ENCODE data around the gene PML.
A peak's percentile ranks its signal among the peaks of the same experiment; 100 is the strongest.

Gene PML

DNA sequence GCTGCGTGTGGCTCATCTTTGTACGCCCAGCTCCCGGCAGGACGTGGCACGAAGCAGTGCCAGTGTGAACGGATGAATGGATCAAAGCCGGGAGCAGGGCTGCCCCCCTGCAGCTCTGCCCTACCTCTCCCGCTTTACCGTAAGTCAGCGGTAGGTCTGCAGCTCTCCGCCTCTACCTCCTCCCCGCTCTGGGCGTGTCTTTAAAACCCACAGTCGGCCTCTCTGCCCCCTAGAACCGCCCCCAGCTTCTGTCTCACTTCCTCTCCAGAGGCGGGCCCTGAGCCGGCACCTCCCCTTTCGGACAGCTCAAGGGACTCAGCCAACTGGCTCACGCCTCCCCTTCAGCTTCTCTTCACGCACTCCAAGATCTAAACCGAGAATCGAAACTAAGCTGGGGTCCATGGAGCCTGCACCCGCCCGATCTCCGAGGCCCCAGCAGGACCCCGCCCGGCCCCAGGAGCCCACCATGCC lies at the start of gene PML:
PML (plus strand) TSS at position 304 of the 471 bp plus-strand sequence; CDS start at position 401, 97 bp downstream.
- peak; percentile 94 to 96 for DNase-seq

DNA sequence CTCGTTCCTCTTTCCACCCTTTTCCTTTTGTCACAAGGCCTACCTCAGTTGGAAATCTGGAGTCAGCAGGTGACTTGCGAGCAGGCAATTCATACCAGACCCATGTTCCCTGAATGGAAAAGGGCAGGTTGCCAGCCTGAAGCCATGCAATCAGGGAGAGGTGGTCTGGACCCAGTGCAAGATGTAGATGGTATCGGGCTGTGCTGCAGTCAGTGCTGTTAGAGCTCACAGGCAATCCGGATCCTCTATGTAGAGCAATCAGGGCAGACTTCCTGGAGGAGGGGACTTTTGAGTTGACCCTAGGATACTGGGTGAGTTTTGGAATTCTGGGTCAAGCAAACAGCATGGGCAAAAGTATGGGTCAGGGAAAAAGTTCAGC lies 49.4 kb upstream of the PML start:
- no peak for DNase-seq

GRCh38 chr15:73946046-73946721 lies 48.3 kb upstream of the PML start:
- no peak for DNase-seq

DNA sequence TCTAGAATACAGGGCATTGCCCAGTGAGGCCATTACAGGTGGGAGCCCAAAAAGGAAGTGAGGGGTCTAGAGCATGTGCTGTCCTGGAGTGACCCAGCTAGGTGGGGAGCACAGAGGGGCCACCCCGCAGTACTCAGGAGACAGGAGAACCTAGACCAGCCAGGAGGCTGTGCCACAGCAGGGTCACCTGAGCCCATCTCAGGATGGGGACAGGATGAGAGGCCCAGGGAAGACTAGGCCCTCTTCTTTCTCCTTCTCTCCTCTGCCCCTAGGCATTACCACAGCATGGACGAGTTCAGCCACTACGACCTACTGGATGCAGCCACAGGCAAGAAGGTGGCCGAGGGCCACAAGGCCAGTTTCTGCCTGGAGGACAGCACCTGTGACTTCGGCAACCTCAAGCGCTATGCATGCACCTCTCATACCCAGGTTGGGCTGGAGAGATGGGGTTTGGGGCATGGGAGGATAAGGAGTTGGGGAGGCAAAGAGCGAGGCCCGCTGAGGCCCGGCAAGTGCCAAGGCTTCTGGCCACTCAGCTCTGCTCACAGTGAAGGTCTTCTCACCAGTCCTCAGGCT lies 47.6 kb upstream of the PML start:
- DNase-seq = no peak

GRCh38 chr15:73947651-73948050 lies 46.9 kb upstream of the PML start:
- no peak for DNase-seq

DNA sequence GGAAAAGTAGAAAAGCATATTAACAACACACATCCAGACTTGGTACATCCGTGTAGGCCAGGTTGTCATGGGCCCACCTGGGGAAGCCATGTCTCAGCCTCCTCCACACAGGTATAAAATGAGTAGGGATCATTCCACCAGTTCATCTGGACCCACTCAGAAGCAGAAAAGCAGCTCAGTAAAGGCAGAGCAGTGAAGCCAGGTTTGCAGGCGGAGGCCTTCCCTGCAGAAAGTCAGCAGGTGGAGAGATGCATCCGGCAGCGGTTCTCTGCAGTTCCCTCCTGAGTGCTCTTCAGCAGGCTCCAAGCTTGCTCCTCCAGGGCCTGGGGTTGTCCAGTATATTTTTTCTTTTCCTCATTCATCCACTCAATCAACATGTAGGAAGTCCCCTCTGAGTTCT lies 46.1 kb upstream of the PML start:
- no peak for DNase-seq

DNA sequence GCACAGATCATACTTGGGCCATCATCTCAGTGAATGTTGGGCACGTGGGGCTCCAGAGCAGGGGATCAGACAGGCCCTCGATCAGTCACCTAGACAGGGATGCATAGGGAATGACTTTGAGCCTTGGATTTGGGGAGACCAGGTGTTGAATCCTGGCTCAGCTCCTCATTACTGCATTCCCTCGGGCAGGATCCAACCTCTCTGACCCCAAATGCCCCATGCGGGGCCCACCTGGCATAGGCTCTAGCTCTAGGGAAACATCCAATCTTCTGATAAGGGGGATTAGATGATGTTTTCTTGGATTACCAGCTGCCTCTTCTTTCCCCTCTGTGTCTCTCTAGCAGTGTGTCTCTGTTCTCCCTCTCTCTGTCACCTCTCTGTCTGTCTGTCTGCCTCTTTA lies 45.5 kb upstream of the PML start:
- no peak for DNase-seq

GRCh38 chr15:73949496-73949895 lies 45.0 kb upstream of the PML start:
- no peak for DNase-seq

DNA sequence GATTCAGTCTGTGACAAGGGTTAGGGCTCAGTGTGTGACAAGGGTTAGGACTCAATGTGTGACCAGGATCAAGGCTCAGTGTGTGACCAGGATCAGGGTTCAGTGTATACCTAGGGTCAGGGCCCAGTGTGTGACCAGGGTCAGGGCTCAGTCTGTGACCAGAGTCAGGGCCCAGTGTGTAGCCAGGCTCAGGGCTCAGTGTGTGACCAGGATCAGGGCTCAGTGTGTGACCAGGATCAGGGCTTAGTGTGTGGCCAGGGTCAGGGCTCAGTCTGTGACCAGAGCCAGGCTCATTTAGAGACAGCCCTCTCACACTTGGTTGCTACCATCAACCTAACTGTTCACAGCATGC lies 44.1 kb upstream of the PML start:
- DNase-seq = no peak

DNA sequence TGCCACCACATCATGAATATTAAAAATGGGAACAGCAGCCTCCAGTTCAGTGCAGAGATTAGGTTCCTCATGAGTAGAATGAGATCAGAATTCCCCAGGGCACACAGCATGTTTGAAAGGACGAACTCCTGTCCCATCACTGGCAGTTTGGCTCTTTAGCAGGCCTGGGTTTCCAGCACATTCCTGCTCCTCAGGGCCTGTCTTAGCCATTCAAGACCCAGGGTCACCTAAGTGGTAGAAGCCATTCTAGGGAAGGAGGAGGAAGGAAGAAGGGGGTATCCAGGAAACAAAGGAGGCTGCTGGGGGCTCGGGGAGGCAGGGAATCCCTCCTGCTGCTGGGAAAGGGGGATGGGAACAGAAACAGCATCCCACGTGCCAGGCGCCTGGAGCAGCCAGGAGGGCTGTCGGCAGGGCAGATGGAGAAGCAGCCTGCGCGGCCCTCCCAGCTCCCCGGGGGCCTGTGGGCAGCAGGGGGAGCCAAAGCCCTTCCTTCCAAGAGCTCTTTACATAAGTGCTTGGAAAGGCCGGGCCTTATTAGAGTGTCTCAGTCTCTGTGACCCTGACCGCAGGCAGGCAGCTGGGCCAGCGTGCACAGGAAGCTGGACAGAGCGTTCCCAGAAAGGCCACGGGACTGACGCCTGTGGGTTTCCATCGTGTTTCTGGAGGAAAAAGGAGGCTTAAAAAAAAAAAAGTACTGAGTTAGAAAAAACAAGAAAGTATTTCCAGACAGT lies 43.5 kb upstream of the PML start:
- peak; percentile 71 to 72 for DNase-seq

DNA sequence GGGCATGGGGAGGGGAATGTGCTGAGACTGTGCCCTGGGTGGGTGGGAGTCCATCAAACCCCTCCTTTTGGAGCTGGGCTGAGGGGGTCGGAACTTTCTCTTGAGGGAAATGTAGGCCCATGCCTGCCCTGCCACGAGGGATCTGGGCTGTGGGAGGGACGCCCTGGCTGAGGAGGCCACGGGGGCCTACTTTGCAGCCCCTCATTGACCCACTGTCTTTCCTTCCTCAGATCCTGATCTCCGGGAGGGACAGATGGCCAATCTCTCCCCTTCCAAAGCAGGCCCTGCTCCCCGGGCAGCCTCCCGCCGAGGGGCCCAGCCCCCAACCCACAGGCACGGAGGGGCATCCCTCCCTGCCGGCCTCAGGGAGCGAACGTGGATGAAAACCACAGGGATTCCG lies 42.9 kb upstream of the PML start:
- no peak for DNase-seq

DNA sequence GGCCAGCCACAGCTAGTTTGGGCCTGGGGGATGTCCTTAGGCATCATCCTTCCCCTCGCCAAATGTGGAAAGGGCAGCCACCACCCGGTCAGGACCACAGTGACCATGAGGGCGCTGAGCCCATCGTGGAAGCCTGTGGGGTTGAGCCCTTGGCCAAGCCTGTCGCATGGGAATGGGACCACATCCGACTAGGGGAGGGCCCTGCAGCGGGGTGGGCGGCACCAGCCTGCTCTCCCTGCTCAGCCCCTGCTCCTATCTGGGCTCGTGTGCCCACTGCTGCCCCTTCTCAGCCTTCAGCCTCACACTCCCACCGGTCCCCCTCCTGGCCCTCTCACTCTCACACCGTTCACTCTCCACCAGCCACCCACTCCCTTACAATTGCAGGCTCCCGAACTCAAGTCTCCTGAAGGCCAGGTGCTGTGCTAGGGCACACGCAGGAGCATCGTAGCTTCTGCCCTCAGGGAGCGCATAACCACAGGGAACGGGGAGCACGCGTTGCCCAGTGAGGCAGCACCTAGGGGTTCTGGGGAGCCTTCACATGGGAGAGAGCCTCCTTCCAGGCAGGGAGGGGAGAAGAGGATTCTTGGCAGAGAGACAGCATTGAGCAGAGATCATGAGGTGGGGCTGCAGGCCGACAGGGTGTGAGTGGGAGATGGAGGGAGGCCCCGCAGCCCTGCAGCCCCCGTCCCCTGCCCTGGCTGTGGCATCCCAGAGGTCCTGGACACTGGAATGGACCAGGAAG lies 42.2 kb upstream of the PML start:
- no peak for DNase-seq

GRCh38 chr15:73952913-73953750 lies 41.4 kb upstream of the PML start:
- DNase-seq = no peak

DNA sequence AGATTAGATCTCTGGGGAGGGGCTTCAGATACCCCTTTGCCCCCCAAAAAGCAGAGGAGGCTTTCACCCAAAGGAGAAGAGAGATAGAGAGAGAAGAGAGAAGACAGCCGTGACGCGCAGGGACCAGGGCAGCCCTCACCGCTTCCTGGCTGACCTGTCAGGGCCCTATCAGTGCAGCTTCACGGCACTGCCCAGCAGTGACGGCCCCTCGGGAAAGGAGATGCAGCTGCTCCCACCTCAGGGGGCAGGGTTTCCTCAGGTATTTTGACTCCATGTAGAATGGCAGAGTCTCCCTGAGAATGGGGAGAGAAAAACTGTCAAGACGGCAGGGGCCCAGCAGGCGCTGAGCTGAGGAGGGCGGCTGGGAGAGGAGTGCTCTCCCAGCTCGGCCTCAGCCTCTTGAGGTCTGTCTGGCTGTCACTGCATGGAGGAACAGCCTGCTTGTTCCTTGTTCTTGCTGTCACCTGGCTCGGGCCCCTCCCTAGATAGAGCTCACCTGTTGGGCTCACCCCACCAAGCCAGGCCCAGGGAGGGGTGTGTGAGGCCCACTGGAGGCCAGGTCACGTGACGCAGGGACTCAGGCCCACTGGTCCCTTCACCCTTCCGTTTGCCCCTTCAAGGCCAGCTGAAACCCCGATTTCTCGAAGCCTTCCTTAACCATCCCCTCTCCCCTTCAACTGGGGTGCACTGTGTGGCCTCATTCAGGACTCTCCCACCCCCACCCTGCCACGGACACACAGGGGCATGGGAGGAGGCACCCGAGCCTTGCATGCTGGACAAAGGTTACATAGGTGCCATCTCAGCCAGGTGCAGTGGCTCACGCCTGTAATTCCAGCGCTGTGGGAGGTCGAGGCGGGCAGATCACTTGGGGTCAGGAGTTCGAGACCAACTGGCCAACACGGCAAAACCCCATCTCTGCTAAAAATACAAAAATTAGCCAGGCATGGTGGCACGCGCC lies 40.0 kb upstream of the PML start:
- DNase-seq = no peak

DNA sequence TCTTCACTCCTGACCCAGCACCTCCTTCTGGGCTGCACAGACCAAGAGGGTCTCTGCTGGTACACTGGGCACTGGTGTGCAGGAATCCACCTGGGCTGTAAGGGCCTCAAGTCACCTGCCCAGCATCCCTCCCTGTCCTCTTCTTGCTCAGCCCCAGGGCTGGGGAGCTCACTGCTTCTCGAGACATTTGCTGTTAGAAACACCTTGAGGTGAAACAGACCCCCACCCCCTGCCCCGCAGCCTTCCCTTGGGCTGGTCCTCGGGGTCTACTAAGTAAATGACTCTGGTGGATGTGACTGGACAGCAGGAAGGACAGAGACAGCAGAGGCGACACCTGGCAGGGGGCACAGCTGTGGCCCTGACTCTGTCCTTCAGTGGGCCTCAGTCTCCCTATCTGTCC lies 39.2 kb upstream of the PML start:
- DNase-seq = no peak

DNA sequence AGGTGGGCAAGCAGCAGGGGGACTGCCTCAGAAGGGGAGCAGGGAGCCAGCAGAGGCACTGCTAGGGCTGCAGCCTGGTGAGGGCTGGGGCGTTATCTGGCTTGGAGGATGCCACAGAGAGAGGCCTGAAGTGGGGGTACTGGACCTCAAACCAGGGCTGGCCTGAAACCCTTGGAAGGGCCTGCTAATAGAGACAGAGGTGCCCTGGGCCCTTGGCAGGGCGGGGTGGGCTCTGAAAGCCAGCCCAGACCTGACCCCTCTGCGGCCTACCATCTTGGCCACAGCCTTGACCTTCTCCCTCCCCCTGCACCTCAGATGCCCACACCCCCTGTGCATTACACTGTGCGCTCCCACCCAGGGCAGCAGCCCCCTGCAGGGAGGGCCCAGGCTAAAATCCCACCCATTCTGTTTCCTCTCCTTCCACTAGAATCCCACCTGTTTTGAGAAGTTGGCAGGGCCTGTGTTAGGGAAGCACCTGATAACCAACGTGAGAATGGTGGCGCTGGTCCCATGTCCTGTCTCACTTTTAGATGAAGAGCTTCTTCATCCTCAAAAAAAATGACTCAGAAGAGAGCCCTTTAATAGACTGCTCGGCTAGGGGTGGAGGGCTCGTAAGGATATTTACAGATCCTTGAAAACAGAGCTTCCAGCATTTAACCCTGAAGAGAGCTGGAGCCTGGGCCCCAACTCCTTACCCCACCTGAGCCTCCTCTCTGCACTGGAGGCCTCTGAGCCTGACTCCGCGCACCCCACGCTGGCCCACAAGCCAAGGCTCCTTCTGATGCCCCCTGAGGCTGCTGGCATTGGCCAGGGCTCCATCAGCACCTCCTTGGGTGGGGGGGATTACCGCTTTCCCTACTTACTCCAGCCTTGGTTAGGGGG lies 38.4 kb upstream of the PML start:
- DNase-seq = no peak

DNA sequence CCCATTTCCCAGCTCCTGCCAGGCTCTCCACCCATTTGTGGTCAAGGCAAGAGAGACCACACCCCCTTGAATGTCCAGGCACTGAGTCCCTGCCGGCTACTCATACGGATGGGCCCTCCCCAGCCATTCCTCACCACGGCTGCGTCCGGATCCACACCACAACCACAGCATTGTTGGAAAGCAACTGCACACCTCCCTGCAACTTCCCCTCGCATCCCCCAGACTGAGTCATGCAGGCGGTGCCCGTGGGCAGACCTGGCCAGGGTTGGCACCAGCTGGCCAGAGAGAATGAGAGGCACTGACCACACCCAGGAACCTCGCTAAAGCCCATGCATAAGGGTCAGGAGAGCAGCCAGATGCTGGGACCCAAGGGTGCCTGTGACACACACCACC lies 37.8 kb upstream of the PML start:
- DNase-seq = no peak

DNA sequence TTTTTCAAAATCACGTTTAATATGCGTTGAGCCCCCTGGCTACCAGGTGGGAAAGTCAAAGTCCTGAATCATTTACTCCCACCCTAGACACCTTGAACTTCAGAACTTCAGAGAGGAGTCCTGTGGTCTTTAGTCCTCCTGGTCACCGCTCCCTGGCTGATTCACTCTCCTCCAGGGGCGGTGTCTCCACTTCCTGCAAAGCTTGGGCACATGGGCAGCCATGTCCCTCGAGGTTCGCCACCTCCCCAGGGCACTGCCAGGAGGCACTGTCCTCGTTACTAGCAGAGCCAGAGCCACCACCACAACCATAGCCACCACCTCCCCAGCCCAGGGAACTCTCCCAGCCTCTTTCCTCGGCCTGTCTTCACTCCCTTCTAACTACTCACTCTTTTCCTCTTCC lies 37.2 kb upstream of the PML start:
- DNase-seq = no peak

DNA sequence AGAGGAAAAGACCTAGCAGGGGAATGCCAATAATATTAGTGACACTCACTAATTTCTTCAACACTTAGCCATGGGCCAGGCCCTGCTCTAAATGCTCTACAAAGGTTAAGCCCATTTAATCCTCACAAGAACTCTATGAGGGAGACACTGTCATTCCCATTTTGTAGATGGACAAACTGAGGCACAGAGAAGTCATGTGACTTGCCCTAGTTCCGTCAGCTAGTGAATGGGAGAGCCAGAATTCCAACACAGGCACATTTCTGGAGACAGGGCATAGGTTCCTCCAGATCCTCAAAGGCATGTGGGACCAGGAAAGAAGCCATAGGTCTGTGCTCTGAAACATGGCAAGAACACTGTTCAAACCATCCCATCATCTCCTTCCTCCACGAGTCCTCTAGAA lies 36.7 kb upstream of the PML start:
- no peak for DNase-seq

DNA sequence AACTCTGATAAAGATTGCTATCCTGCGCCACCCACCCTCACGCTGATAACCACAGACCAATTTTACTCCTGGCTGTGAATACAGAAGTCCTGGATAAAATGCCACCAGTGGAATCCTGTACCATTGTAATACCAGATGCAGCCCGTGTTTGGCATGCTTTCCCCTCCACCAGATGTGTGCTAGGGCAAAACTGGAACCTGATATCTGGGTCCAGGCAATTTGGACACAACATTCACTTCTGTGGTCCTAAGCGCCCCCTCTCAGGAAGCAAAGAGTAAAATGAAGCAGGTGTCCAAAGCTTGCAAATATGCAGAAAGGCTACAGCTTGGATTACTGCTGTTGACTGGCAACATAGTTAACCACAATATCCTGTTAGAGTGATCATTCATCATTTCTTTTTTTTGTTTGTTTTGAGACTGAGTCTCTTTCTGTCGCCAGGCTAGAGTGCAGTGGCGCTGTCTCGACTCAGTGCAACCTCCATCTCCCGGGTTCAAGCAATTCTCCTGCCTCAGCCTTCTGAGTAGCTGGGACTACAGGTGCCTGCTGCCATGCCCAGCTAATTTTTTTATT lies 35.4 kb upstream of the PML start:
- peak in 1 of 2 donors; percentile 17 for DNase-seq

All from stimulated activated CD4-positive, alpha-beta T cell treated with anti-CD3 and anti-CD28 coated beads, Interleukin-2, amount 100 ng/mL, for 24 hours (primary cell).